AML-193 (cell line): ENCODE results near the gene THUMPD1.
"Not testable (repeated sequence)": the region's sequence is repeated elsewhere in the genome, so short reads cannot be mapped to it uniquely, and the experiment has no call there.

Experiments
- DNase-seq, 2 experiments: peaks; one replicate each; lab custom pipeline; 2025; lab: John Stamatoyannopoulos, UW

Gene THUMPD1

GRCh38 chr16:20749474-20749873 lies 7.9 kb upstream of the THUMPD1 start:
- no peak for DNase-seq

- DNase-seq: no peak
Observed at GRCh38 chr16:20747030-20747816, 5.6 kb upstream of the THUMPD1 start.

- DNase-seq: no peak
Observed at GRCh38 chr16:20746461-20746860, 4.8 kb upstream of the THUMPD1 start.

- DNase-seq: peak; percentile 49 to 67
Observed at GRCh38 chr16:20744922-20745440, 3.4 kb upstream of the THUMPD1 start.

GRCh38 chr16:20743591-20743990 lies 2.0 kb upstream of the THUMPD1 start:
- no peak for DNase-seq

GRCh38 chr16:20740901-20741521 lies 607 bp downstream of the THUMPD1 start:
- DNase-seq: peak; percentile 45 to 64

- peak; percentile 31 to 59 for DNase-seq
Observed at GRCh38 chr16:20740007-20740883, 1.4 kb downstream of the THUMPD1 start.

GRCh38 chr16:20735490-20735889 lies 6.1 kb downstream of the THUMPD1 start:
- no peak for DNase-seq

- no peak for DNase-seq
Observed at GRCh38 chr16:20734782-20735181, 6.8 kb downstream of the THUMPD1 start.

- DNase-seq: no peak
Observed at GRCh38 chr16:20734056-20734455, 7.6 kb downstream of the THUMPD1 start.

GRCh38 chr16:20729141-20729540 lies 12.5 kb downstream of the THUMPD1 start:
- no peak for DNase-seq

- no peak for DNase-seq
Observed at GRCh38 chr16:20727181-20727580, 14.4 kb downstream of the THUMPD1 start.

- DNase-seq: no peak
Observed at GRCh38 chr16:20726661-20727060, 15.0 kb downstream of the THUMPD1 start.

- no peak for DNase-seq
Observed at GRCh38 chr16:20720251-20720650, 21.4 kb downstream of the THUMPD1 start.

GRCh38 chr16:20717718-20718117 lies 23.9 kb downstream of the THUMPD1 start:
- DNase-seq: not testable (repeated sequence)

GRCh38 chr16:20711277-20711911 lies 30.2 kb downstream of the THUMPD1 start:
- no peak for DNase-seq

- DNase-seq: not testable (repeated sequence)
Observed at GRCh38 chr16:20708129-20708528, 33.5 kb downstream of the THUMPD1 start.

GRCh38 chr16:20707461-20707860 lies 34.2 kb downstream of the THUMPD1 start:
- no peak for DNase-seq

- not testable (repeated sequence) for DNase-seq
Observed at GRCh38 chr16:20705972-20706371, 35.6 kb downstream of the THUMPD1 start.

- DNase-seq: no peak
Observed at GRCh38 chr16:20704281-20704680, 37.3 kb downstream of the THUMPD1 start.

GRCh38 chr16:20701692-20702091 lies 39.9 kb downstream of the THUMPD1 start:
- DNase-seq: not testable (repeated sequence)

- no peak for DNase-seq
Observed at GRCh38 chr16:20696618-20697017, 45.0 kb downstream of the THUMPD1 start.
